Measurements from ENCODE around the gene PCYOX1L.

PCYOX1L gene

GRCh38 chr5:149404746-149405549 lies 47.1 kb downstream of the PCYOX1L start:
- no peak overlapping the region for H3K27ac Mint-ChIP-seq
- peaks cover 29 to 72% of the 10 kb centered on the region in 2 donors for H3K27me3 Mint-ChIP-seq
- ATAC-seq (replicated peaks) (no peak), DNase-seq (no peak)
- H3K4me1 Mint-ChIP-seq (ENCODE audit: low read depth in 2 of 2) = no peaks in the 10 kb centered on the region
- no peaks in the 10 kb centered on the region for H3K9me3 Mint-ChIP-seq
- H3K36me3 Mint-ChIP-seq (ENCODE audit: insufficient read depth) = no peaks in the 10 kb centered on the region
- H3K4me3 Mint-ChIP-seq = no peak overlapping the region

- Mint-ChIP-seq H3K4me1 (ENCODE audit: low read depth in 2 of 2) (no peaks in the 10 kb centered on the region), H3K36me3 (ENCODE audit: insufficient read depth) (no peaks in the 10 kb centered on the region), H3K9me3 (no peaks in the 10 kb centered on the region), H3K27ac (no peak overlapping the region), H3K27me3 (peaks cover 27 to 66% of the 10 kb centered on the region in 2 donors), H3K4me3 (no peak overlapping the region)
- no peak for ATAC-seq (replicated peaks)
- no peak for DNase-seq
These were observed 47.8 kb downstream of the PCYOX1L start for GRCh38 chr5:149405550-149406202.

DNA sequence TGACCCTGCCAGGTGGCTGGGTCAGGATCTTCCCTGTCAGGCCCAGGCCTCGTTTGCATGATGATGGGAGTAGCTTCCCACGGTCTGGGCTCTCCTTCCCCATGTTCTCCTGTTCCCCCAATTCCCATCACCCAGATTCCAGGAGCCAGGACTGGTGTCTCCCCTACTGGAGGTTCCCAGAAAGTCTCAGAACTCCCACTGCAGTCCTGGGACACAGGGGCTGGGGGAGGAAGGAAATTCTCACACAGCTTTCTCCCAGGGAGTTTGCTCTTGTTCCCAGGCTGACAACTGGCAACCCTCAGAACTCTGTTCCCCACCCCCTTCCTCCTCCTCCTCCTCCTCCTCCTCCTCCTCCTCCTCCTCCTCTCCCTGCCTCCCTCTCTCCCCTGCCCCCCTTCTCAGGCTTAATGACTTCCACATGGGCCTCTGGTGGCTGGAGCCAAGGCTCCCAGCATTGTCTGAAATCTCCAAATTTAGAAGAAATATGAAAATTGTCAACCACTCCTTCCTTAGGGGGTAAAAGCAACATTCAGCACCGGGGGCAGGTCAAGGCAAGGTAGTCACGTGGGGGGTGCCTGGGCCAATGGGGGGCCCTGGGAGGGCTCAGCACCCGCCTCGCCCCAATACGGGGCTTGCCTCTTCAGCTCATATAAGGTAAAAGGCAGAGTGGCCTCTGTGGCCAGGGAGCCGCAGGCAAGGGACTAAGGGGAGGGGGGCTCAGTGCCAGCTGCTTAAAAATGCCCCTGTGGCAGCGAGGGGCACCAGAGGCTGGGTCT lies 48.5 kb downstream of the PCYOX1L start:
- Mint-ChIP-seq H3K27me3 (peaks cover 20 to 58% of the 10 kb centered on the region in 2 donors), H3K36me3 (ENCODE audit: insufficient read depth) (no peaks in the 10 kb centered on the region), H3K4me1 (ENCODE audit: low read depth in 2 of 2) (no peaks in the 10 kb centered on the region), H3K9me3 (no peaks in the 10 kb centered on the region), H3K4me3 (no peak overlapping the region), H3K27ac (no peak overlapping the region)
- ATAC-seq (replicated peaks) = no peak
- no peak for DNase-seq

- Mint-ChIP-seq H3K4me3 (no peak overlapping the region), H3K9me3 (no peaks in the 10 kb centered on the region), H3K4me1 (ENCODE audit: low read depth in 2 of 2) (no peaks in the 10 kb centered on the region), H3K27ac (no peak overlapping the region), H3K27me3 (peaks cover 20 to 53% of the 10 kb centered on the region in 2 donors), H3K36me3 (ENCODE audit: insufficient read depth) (no peaks in the 10 kb centered on the region)
- DNase-seq (no peak), ATAC-seq (replicated peaks) (no peak)
These were observed 49.1 kb downstream of the PCYOX1L start for GRCh38 chr5:149406979-149407306.

DNA sequence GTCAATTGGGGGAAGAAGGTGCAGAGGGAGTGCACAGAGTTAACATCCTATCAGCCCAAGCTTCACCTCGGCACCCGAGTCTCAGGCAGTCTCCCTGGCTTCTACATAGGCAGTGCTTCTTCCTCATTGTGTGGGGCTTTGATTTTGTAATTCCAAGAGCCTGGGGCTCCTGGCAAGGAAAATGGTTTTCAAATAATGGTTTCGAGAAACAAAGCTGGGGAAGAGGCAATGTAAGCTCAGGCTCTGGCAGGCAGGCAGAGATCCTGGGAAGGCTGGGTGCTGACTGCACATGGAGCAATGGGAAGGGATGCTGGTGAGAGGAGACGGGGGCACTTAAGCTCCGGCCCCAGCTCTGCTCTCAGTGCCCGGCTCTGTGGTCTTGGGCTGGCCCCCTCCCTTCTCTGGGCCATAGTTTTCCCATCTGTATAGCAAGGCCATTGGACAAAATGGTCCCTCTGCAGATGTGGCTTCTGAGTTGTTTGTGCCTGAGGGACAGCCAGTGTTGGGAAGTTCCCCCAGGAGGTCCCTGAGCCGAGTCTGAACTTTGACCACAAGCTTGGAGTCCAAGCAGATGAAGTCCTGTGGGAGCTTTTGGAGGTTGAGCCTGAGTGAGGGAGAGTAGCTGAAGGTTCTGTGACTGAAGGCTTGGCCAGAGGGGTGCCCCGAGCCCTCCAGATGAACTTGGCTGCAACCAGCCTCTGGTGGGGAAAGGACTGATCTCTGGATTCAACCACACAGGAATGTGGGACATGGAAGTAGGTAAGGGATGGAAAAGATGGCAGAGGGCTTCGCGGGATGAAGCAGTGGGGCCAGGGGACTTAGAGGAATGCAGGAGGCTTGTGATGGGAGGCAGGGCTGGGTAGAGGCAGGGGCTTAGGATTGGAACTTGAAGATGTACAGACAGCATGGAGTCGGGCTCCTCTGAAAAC lies 49.7 kb downstream of the PCYOX1L start:
- Mint-ChIP-seq H3K4me1 (ENCODE audit: low read depth in 2 of 2) (no peaks in the 10 kb centered on the region), H3K27ac (no peak overlapping the region), H3K36me3 (ENCODE audit: insufficient read depth) (no peaks in the 10 kb centered on the region), H3K27me3 (peaks cover 20 to 50% of the 10 kb centered on the region in 2 donors), H3K4me3 (no peak overlapping the region), H3K9me3 (no peaks in the 10 kb centered on the region)
- no peak for DNase-seq
- no peak for ATAC-seq (replicated peaks)

DNA sequence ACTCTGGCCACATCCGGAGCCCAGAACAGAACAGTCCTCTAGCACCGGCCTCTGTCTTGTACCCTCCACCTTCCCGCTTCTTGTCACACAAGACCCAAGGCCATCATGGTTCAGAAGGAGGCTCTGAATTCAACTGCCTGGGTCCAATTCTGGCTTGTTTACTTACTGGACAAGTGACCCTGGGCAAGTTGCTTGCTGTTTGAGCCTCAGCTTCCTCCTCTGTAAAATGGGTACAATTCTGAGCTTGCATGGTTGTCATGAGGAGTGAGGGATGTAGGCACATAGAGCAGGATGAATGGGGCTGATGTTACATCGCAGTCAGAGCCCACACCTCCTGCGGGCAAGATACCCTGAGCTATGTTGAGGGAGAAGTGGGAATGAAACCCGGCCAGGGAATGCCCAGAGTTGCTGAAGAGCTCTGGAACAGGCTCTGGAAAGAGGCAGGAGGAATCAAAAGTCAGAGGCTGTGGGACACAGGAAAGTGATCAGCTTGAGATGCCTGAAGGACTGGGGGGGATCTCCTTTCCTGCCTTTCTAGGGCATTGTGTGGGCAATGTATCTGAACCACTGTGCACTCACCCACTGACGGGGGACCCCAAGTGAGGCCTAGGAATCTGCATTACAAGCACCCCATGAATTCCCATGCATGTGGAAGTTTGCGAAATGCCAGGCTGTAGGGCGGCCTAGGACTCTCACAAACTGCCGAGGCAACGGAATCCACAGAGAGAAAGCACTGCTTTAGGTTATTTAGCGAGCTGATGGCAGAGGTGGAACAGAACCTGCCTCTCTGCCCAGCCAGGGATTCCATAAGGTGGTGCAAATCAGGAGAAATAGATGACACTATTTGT lies 50.6 kb downstream of the PCYOX1L start:
- Mint-ChIP-seq H3K9me3 (no peaks in the 10 kb centered on the region), H3K4me1 (ENCODE audit: low read depth in 2 of 2) (no peaks in the 10 kb centered on the region), H3K27ac (no peak overlapping the region), H3K27me3 (peaks cover 20 to 50% of the 10 kb centered on the region in 2 donors), H3K4me3 (no peak overlapping the region), H3K36me3 (ENCODE audit: insufficient read depth) (no peaks in the 10 kb centered on the region)
- no peak for ATAC-seq (replicated peaks)
- no peak for DNase-seq

DNA sequence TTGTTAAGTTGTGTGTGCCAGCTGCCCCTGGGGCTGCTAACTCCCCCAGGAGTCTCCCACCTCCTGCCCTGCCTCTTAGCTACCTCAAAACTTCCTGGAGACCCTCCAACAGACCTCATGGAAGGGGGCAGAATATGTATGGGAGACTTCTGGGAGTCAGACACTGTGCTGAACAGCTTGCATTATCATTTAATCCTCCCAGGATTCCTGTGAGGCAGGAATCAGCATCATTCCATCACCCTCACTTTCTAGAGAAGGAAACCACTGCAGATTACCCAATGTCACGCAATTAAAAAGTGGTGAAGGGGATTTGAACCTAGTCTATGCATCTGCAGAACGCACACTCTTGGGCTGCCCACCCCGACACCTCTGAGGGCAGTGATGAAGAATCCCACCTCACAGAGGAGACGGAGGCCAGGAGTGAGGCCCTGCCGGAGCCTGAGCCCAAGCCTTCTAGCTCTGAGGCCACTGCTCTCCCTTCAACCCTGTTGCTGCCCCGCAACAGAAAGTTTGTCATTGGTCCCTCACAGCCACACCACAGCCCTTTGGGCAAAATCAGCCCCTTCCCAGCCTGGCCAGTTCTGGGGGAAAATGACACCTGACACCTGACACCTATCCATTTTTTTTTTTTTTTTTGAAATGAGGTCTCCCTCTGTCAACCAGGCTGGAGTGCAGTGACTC lies 51.6 kb downstream of the PCYOX1L start:
- no peaks in the 10 kb centered on the region for H3K4me1 Mint-ChIP-seq (ENCODE audit: low read depth in 2 of 2)
- ATAC-seq (replicated peaks) = no peak
- H3K4me3 Mint-ChIP-seq = no peak overlapping the region
- H3K36me3 Mint-ChIP-seq (ENCODE audit: insufficient read depth) = no peaks in the 10 kb centered on the region
- no peak overlapping the region for H3K27ac Mint-ChIP-seq
- H3K27me3 Mint-ChIP-seq = peaks cover 20 to 41% of the 10 kb centered on the region in 2 donors
- DNase-seq = no peak
- H3K9me3 Mint-ChIP-seq = no peaks in the 10 kb centered on the region

DNA sequence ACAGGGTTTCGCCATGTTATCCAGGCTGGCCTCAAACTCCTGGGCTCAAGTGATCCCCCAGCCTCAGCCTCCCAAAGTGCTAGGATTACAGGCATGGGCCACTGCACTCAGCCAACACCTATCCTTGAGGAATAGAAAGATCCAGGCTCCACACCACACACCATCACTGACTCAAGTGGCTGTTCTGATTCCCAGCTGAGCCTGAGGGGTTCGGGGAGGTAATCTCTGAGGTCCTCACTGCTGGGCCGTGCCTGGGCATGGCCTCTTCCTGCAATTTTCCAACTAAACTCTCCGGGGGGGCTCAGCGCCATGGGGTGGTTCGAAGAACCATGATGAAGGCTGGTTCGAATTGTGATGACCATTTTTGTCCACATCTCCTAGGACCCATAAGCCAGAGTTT lies 52.2 kb downstream of the PCYOX1L start:
- Mint-ChIP-seq H3K27me3 (peaks cover 20 to 38% of the 10 kb centered on the region in 2 donors), H3K36me3 (ENCODE audit: insufficient read depth) (no peaks in the 10 kb centered on the region), H3K9me3 (no peaks in the 10 kb centered on the region), H3K27ac (no peak overlapping the region), H3K4me1 (ENCODE audit: low read depth in 2 of 2) (no peaks in the 10 kb centered on the region), H3K4me3 (no peak overlapping the region)
- ATAC-seq (replicated peaks) (no peak), DNase-seq (no peak)

- Mint-ChIP-seq H3K27me3 (peaks cover 20 to 30% of the 10 kb centered on the region in 2 donors), H3K9me3 (no peaks in the 10 kb centered on the region), H3K36me3 (ENCODE audit: insufficient read depth) (no peaks in the 10 kb centered on the region), H3K27ac (no peak overlapping the region), H3K4me3 (no peak overlapping the region), H3K4me1 (ENCODE audit: low read depth in 2 of 2) (no peaks in the 10 kb centered on the region)
- no peak for ATAC-seq (replicated peaks)
- DNase-seq = no peak
These were observed 53.0 kb downstream of the PCYOX1L start for GRCh38 chr5:149410721-149411432.

- Mint-ChIP-seq H3K4me3 (no peak overlapping the region), H3K27me3 (peaks cover 14 to 19% of the 10 kb centered on the region in 2 donors), H3K36me3 (ENCODE audit: insufficient read depth) (no peaks in the 10 kb centered on the region), H3K4me1 (ENCODE audit: low read depth in 2 of 2) (no peaks in the 10 kb centered on the region), H3K9me3 (no peaks in the 10 kb centered on the region), H3K27ac (no peak overlapping the region)
- DNase-seq = no peak
- no peak for ATAC-seq (replicated peaks)
These were observed 54.1 kb downstream of the PCYOX1L start for GRCh38 chr5:149411738-149412519.
